ENCODE measurements around the gene AWAT1. TPM values are rescaled to one million over a fixed set of nuclear protein-coding genes. Genes with fewer than 3 reads are reported as not detected.
A peak's percentile ranks its signal among the peaks of the same experiment; 100 is the strongest.
"Not testable (repeated sequence)": the region's sequence is repeated elsewhere in the genome, so short reads cannot be mapped to it uniquely, and the experiment has no call there.

Gene AWAT1
- total RNA-seq, 1 donor: not detected

- TF ChIP-seq CTCF (IDR thresholded peaks at IDR 0.05; ENCODE audit: insufficient read depth, low read depth, low read length): no peak
- H3K4me3 ChIP-seq (ENCODE audit: low read depth, low read length): no peak overlapping the region
- no peak for DNase-seq (ENCODE audit: low read depth)
These were observed 8.4 kb upstream of the AWAT1 start for GRCh38 chrX:70226048-70226447.

- no peak for DNase-seq (ENCODE audit: low read depth)
- TF ChIP-seq CTCF (IDR thresholded peaks at IDR 0.05; ENCODE audit: insufficient read depth, low read depth, low read length): no peak
- no peak overlapping the region for H3K4me3 ChIP-seq (ENCODE audit: low read depth, low read length)
These were observed 7.8 kb upstream of the AWAT1 start for GRCh38 chrX:70226687-70227086.

GRCh38 chrX:70231666-70232065 is 2.8 kb upstream of the AWAT1 start:
- TF ChIP-seq CTCF (IDR thresholded peaks at IDR 0.05; ENCODE audit: insufficient read depth, low read depth, low read length): no peak
- no peak overlapping the region for H3K4me3 ChIP-seq (ENCODE audit: low read depth, low read length)
- peak; percentile 18 for DNase-seq (ENCODE audit: low read depth)

GRCh38 chrX:70240751-70241150 is 6.3 kb downstream of the AWAT1 start:
- no peak for DNase-seq (ENCODE audit: low read depth)
- no peak overlapping the region for H3K4me3 ChIP-seq (ENCODE audit: low read depth, low read length)
- TF ChIP-seq CTCF (IDR thresholded peaks at IDR 0.05; ENCODE audit: insufficient read depth, low read depth, low read length): no peak

- H3K4me3 ChIP-seq (ENCODE audit: low read depth, low read length): no peak overlapping the region
- DNase-seq (ENCODE audit: low read depth): no peak
- no peak for TF ChIP-seq CTCF (IDR thresholded peaks at IDR 0.05; ENCODE audit: insufficient read depth, low read depth, low read length)
These were observed 7.0 kb downstream of the AWAT1 start for GRCh38 chrX:70241501-70241900.

GRCh38 chrX:70243601-70244000 is 9.1 kb downstream of the AWAT1 start:
- H3K4me3 ChIP-seq (ENCODE audit: low read depth, low read length); DNase-seq (ENCODE audit: low read depth): not testable (repeated sequence)

- H3K4me3 ChIP-seq (ENCODE audit: low read depth, low read length): no peak overlapping the region
- TF ChIP-seq CTCF (IDR thresholded peaks at IDR 0.05; ENCODE audit: insufficient read depth, low read depth, low read length): no peak
- DNase-seq (ENCODE audit: low read depth): no peak
These were observed 10.4 kb downstream of the AWAT1 start for GRCh38 chrX:70244881-70245280.

Measured in fibroblast of villous mesenchyme (primary cell).